Measurements from ENCODE around the gene ITPR1. TPM values are rescaled to one million over a fixed set of nuclear protein-coding genes. Genes with fewer than 3 reads are reported as not detected.

ITPR1 gene
- total RNA-seq, 1 donor from 2014 or later = 45.9 TPM

DNA sequence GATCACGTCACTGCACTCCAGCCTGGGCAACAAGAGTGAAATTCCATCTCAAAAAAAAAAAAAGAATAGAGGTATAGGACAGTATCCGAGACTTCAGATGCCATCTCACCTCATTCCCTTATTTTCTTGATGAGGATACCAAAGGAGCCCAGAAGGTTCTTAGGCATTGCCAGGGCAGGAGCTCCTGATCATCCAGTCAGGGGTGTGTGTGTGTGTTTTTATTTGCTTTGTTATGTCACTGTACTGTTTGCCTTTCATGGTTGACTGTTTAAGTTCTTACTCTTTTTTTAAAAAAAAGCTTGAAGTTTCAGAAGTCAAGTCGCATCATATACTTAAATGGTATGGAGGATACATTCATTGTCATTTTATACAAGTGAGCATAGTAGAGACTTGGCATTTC lies 346.1 kb downstream of the ITPR1 start:
- H3K36me3 Mint-ChIP-seq = peaks cover 15% of the 10 kb centered on the region
- no peak for DNase-seq (ENCODE audit: extremely low spot score, unreplicated experiment)
- no peak overlapping the region for H3K27ac Mint-ChIP-seq
- no peak overlapping the region for H3K4me3 Mint-ChIP-seq
- H3K9me3 Mint-ChIP-seq = no peaks in the 10 kb centered on the region
- H3K4me1 Mint-ChIP-seq (ENCODE audit: unreplicated experiment) = peaks cover 9% of the 10 kb centered on the region
- TF ChIP-seq, protein P1, sequence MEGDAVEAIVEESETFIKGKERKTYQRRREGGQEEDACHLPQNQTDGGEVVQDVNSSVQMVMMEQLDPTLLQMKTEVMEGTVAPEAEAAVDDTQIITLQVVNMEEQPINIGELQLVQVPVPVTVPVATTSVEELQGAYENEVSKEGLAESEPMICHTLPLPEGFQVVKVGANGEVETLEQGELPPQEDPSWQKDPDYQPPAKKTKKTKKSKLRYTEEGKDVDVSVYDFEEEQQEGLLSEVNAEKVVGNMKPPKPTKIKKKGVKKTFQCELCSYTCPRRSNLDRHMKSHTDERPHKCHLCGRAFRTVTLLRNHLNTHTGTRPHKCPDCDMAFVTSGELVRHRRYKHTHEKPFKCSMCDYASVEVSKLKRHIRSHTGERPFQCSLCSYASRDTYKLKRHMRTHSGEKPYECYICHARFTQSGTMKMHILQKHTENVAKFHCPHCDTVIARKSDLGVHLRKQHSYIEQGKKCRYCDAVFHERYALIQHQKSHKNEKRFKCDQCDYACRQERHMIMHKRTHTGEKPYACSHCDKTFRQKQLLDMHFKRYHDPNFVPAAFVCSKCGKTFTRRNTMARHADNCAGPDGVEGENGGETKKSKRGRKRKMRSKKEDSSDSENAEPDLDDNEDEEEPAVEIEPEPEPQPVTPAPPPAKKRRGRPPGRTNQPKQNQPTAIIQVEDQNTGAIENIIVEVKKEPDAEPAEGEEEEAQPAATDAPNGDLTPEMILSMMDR (conservative IDR thresholded peaks at IDR 0.05) = no peak
- H3K27me3 Mint-ChIP-seq = no peaks in the 10 kb centered on the region

DNA sequence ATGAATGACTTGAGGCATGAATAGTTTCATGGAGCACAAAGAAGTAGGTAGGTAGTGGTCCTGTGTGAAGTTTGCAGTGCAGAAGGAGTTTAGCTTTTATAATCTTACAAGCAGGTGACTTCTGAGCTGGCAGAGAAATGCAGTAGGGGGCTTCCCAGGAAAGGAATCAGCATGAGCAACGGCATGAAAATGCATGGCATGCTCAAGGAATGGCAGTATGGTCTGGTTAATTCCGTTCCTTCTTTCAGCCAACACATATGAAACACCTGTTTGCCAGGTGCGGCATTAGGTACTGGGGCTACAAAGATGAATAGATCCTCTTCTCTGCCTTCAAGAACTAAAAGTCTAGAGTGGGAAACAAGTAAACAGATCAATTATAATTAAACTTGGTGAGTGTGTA lies 348.1 kb downstream of the ITPR1 start:
- H3K27ac Mint-ChIP-seq = no peak overlapping the region
- no peak for DNase-seq (ENCODE audit: extremely low spot score, unreplicated experiment)
- TF ChIP-seq, protein P1 (conservative IDR thresholded peaks at IDR 0.05) = no peak
- no peak overlapping the region for H3K4me3 Mint-ChIP-seq
- H3K27me3 Mint-ChIP-seq = no peaks in the 10 kb centered on the region
- peaks cover 3% of the 10 kb centered on the region for H3K4me1 Mint-ChIP-seq (ENCODE audit: unreplicated experiment)
- peaks cover 15% of the 10 kb centered on the region for H3K36me3 Mint-ChIP-seq
- H3K9me3 Mint-ChIP-seq = no peaks in the 10 kb centered on the region

DNA sequence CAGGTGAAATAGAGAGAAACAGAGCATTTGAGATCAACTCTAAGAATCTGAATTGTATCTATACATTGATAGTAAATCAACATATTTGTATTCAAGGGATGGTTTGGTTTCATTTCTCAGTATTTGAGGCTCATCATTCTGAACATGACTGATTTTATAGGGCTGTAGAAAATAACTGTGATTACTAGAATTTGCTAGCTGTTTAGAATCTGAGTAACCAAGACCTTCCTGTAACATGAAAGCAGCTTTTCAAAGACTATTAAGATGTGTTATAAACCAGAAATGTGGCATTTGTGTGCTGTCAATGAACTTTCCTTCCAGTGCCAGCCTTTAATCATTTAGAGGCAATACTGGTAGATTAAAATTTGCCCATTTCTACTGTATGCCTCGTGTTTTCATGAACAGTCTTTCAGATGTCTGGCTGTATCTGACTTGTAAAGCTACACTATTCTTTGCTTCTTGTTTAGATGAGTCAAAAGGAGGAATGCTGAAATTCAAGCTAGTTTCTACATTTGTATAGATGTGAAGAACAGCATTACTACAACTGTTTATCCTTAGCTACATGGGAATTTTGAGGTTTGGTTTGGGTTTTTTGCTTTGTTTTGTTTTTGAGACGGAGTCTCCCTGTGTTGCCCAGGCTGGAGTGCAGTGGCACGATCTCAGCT lies 348.8 kb downstream of the ITPR1 start:
- Mint-ChIP-seq H3K27ac (no peak overlapping the region), H3K4me1 (ENCODE audit: unreplicated experiment) (peaks cover 3% of the 10 kb centered on the region)

DNA sequence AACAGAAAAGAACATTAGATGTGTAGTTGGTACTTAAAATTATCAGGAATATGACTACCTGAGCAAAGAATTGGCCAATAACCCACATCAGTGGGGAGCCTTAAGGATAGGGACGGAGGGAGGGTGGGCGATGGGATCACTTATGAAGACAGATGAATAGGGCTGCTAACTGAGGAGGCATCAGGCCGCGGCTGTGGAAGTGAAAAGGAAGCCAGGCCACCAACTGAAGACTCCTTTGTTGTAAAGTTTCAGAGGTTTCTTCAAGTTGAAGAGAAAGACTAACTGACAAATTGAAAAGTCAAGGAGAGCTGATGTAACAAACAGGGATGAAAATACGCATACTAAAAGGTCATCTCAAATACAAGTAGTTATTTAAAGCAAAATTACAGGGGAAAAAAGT lies 350.5 kb downstream of the ITPR1 start:
- TF ChIP-seq, protein P1 (conservative IDR thresholded peaks at IDR 0.05) = no peak
- Mint-ChIP-seq H3K4me3 (no peak overlapping the region), H3K36me3 (peaks cover 6% of the 10 kb centered on the region), H3K4me1 (ENCODE audit: unreplicated experiment) (peaks cover 14% of the 10 kb centered on the region), H3K27me3 (no peaks in the 10 kb centered on the region), H3K27ac (no peak overlapping the region), H3K9me3 (no peaks in the 10 kb centered on the region)
- DNase-seq (ENCODE audit: extremely low spot score, unreplicated experiment) = no peak

More for the DNA sequence above, 348.8 kb downstream of the ITPR1 start:
- Mint-ChIP-seq H3K9me3 (no peaks in the 10 kb centered on the region), H3K36me3 (peaks cover 15% of the 10 kb centered on the region), H3K4me3 (no peak overlapping the region), H3K27me3 (no peaks in the 10 kb centered on the region)
- TF ChIP-seq, protein P1 (conservative IDR thresholded peaks at IDR 0.05) = no peak
- no peak for DNase-seq (ENCODE audit: extremely low spot score, unreplicated experiment)

DNA sequence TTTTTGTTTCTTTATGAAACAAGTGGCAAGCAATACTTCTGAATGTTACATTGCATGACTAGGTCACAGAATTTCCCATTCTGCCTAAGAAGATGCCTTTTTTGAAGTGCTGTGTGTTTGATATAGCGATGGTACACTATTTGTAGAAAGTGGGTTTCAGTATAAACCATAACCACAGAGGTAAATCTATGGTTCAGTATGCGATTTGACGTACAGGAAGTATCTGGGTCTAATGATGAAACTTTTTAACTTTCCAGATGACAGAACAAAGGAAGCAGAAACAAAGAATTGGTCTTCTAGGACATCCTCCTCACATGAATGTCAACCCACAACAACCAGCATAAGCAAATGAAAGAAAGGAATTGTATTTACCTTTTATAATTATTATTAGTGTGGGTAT lies 352.7 kb downstream of the ITPR1 start:
- no peaks in the 10 kb centered on the region for H3K27me3 Mint-ChIP-seq
- peaks cover 6% of the 10 kb centered on the region for H3K36me3 Mint-ChIP-seq
- no peak overlapping the region for H3K27ac Mint-ChIP-seq
- H3K9me3 Mint-ChIP-seq = no peaks in the 10 kb centered on the region
- peaks cover 24% of the 10 kb centered on the region for H3K4me1 Mint-ChIP-seq (ENCODE audit: unreplicated experiment)
- DNase-seq (ENCODE audit: extremely low spot score, unreplicated experiment) = no peak
- no peak overlapping the region for H3K4me3 Mint-ChIP-seq
- TF ChIP-seq, protein P1 (conservative IDR thresholded peaks at IDR 0.05) = no peak

Measured in type B pancreatic cell (in vitro differentiated cells).